ENCODE measurements around the gene PDE6C. TPM values are rescaled to one million over a fixed set of nuclear protein-coding genes. Genes with fewer than 3 reads are reported as not detected.

The PDE6C gene
- total RNA-seq, 4 donors from 2014 or later: not detected

DNA sequence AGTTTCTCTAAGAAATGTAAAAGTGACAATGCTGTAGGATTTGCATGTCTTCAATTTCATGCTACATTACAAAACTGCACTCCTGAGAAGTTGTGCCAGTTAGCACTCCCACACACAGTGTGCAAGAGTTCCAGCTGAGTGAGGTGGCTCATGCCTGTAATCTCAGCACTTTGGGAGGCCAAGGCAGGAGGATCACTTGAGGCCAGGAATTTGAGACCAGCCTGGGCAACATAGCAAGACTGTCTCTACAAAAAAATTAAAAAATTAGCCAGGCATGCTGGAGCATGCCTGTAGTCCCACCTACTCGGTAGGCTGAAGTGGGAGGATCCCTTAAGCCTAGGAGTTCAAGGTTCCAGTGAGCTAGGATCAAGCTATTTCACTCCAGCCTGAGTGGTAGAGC, 45.4 kb downstream of the PDE6C start:
- in situ Hi-C loops (cut with MboI; ENCODE audit: low pct_ligation_motif_present in 1 of 4, low pct_unique_long_range_greater_than_20kb in 1 of 4, low sequenced_read_pairs in 3 of 4): no loop called here
- Histone ChIP-seq H3K27ac (no peak overlapping the region), H3K4me1 (no peaks in the 10 kb centered on the region), H3K36me3 (no peaks in the 10 kb centered on the region), H3K27me3 (no peaks in the 10 kb centered on the region), H3K9me3 (no peaks in the 10 kb centered on the region), H3K4me3 (no peak overlapping the region)
- TF ChIP-seq POLR2A (IDR thresholded peaks at IDR 0.05) (no peak), POLR2AphosphoS5 (IDR thresholded peaks at IDR 0.05) (no peak), EP300 (IDR thresholded peaks at IDR 0.05; ENCODE audit: low read depth) (no peak)
- TF ChIP-seq, protein P1, sequence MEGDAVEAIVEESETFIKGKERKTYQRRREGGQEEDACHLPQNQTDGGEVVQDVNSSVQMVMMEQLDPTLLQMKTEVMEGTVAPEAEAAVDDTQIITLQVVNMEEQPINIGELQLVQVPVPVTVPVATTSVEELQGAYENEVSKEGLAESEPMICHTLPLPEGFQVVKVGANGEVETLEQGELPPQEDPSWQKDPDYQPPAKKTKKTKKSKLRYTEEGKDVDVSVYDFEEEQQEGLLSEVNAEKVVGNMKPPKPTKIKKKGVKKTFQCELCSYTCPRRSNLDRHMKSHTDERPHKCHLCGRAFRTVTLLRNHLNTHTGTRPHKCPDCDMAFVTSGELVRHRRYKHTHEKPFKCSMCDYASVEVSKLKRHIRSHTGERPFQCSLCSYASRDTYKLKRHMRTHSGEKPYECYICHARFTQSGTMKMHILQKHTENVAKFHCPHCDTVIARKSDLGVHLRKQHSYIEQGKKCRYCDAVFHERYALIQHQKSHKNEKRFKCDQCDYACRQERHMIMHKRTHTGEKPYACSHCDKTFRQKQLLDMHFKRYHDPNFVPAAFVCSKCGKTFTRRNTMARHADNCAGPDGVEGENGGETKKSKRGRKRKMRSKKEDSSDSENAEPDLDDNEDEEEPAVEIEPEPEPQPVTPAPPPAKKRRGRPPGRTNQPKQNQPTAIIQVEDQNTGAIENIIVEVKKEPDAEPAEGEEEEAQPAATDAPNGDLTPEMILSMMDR (IDR thresholded peaks at IDR 0.05): no peak
- no peak for DNase-seq
- WGBS, 2 donors (ENCODE audit: low coverage in 1 of 2): 75% methylated on average over 1 of the region's 1 CpG; no CpG with 5 or more reads in 1 of the 2 donors
- intact Hi-C loops (cut with DNase I; ENCODE audit: low total_unique reads): no loop called here

DNA sequence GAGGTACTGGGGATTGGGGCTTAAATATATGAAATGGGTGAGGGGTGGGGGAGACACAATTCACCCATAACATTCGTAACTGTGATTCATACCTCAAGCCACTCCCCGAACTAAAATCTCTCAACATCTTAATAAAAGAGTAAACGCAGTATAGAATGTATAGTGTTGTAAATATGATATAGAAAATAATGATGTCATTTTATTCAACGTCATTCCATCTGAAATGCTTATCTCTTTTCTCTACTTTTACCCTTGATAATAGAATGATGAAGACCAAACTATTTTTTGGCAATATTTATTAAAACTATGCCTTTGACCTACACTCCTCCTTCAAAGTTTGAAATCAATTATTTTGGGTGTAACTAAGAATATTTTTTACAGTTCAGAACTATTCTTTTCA, 53.7 kb downstream of the PDE6C start:
- H3K27me3 ChIP-seq: no peaks in the 10 kb centered on the region
- no peak for DNase-seq
- peaks cover 0 to 40% (median 8%) of the 10 kb centered on the region in 4 donors for H3K36me3 ChIP-seq
- no peak for TF ChIP-seq POLR2A (IDR thresholded peaks at IDR 0.05)
- TF ChIP-seq, protein P1 (IDR thresholded peaks at IDR 0.05): no peak
- TF ChIP-seq POLR2AphosphoS5 (IDR thresholded peaks at IDR 0.05): no peak
- no peak for TF ChIP-seq EP300 (IDR thresholded peaks at IDR 0.05; ENCODE audit: low read depth)
- 90 to 97% methylated on average over 4 of the region's 4 CpGs for WGBS, 2 donors (ENCODE audit: low coverage in 1 of 2)
- in situ Hi-C loops (cut with MboI; ENCODE audit: low pct_ligation_motif_present in 1 of 4, low pct_unique_long_range_greater_than_20kb in 1 of 4, low sequenced_read_pairs in 3 of 4) (no loop called here), intact Hi-C loops (cut with DNase I; ENCODE audit: low total_unique reads) (no loop called here)
- no peaks in the 10 kb centered on the region for H3K4me1 ChIP-seq
- no peak overlapping the region for H3K27ac ChIP-seq
- no peaks in the 10 kb centered on the region for H3K9me3 ChIP-seq
- no peak overlapping the region for H3K4me3 ChIP-seq

DNA sequence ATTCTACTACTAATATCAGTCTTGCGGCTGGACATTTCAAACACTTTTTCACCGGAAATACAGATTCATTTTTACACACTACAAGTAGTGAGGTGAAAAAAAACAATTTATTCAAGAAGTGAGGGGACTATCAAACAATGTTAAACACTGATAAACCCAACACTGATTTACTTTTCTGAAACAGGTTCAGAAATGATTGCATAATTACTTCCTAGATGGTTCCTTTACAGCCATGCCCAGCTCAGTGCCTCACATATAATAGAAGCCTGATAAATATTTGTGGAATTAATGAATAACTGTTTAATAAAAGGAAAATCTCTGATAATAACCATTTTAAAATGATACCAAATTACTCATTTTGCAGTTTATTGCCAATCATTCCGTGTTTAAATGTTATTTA, 55.5 kb downstream of the PDE6C start:
- Histone ChIP-seq H3K27ac (no peak overlapping the region), H3K27me3 (no peaks in the 10 kb centered on the region), H3K9me3 (no peaks in the 10 kb centered on the region), H3K36me3 (peaks cover 0 to 41% (median 10%) of the 10 kb centered on the region in 4 donors), H3K4me3 (no peak overlapping the region), H3K4me1 (no peaks in the 10 kb centered on the region)
- no peak for TF ChIP-seq POLR2A (IDR thresholded peaks at IDR 0.05)
- TF ChIP-seq, protein P1 (IDR thresholded peaks at IDR 0.05): no peak
- TF ChIP-seq POLR2AphosphoS5 (IDR thresholded peaks at IDR 0.05): no peak
- TF ChIP-seq EP300 (IDR thresholded peaks at IDR 0.05; ENCODE audit: low read depth): no peak
- in situ Hi-C loops (cut with MboI; ENCODE audit: low pct_ligation_motif_present in 1 of 4, low pct_unique_long_range_greater_than_20kb in 1 of 4, low sequenced_read_pairs in 3 of 4) (no loop called here), intact Hi-C loops (cut with DNase I; ENCODE audit: low total_unique reads) (no loop called here)
- no peak for DNase-seq
- 94 to 95% methylated on average over 3 of the region's 3 CpGs for WGBS, 2 donors (ENCODE audit: low coverage in 1 of 2)

DNA sequence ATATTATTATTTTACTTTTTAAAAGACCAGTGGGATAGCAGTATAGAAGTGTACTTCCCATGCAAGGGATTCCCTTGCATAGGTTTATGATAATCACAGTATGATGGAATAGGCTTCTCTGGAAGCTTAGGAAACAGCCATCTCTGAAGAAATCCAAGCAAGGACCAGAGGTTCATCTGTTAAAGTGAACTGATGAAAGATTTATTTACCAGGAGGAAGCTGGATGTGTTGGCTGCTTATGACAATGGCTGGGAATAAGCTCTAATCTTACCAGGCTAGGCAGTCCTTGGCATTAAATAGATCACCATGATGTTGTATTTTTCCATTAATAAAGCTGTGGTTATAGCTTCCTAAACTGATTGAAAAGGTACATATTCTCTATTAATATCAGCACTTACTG, 58.0 kb downstream of the PDE6C start:
- peaks cover 0 to 48% (median 12%) of the 10 kb centered on the region in 4 donors for H3K36me3 ChIP-seq
- no peaks in the 10 kb centered on the region for H3K4me1 ChIP-seq
- TF ChIP-seq, protein P1 (IDR thresholded peaks at IDR 0.05): no peak
- no peak for TF ChIP-seq POLR2A (IDR thresholded peaks at IDR 0.05)
- TF ChIP-seq POLR2AphosphoS5 (IDR thresholded peaks at IDR 0.05): no peak
- no peak for TF ChIP-seq EP300 (IDR thresholded peaks at IDR 0.05; ENCODE audit: low read depth)
- intact Hi-C loops (cut with DNase I; ENCODE audit: low total_unique reads) (no loop called here), in situ Hi-C loops (cut with MboI; ENCODE audit: low pct_ligation_motif_present in 1 of 4, low pct_unique_long_range_greater_than_20kb in 1 of 4, low sequenced_read_pairs in 3 of 4) (loop anchor here in 3 of 4 donors (10.0 kb wide), 2 partner anchors 116 to 126 kb away; no protein-coding TSS in a partner anchor)
- H3K4me3 ChIP-seq: no peak overlapping the region
- no peak overlapping the region for H3K27ac ChIP-seq
- no peaks in the 10 kb centered on the region for H3K9me3 ChIP-seq
- no peak for DNase-seq
- no peaks in the 10 kb centered on the region for H3K27me3 ChIP-seq

Data from transverse colon (tissue), 4 donors.